Stimulated activated CD8-positive, alpha-beta memory T cell treated with anti-CD3 and anti-CD28 coated beads, Interleukin-4, amount 100 ng/mL, for 4 hours (primary cell): ENCODE measurements around the gene CEP112.
"Not testable (repeated sequence)": the region's sequence is repeated elsewhere in the genome, so short reads cannot be mapped to it uniquely, and the experiment has no call there.

ENCODE experiments used
- DNase-seq, 2 donors: peaks; one replicate each; pipeline ENCODE4 v3.0.0-alpha.2; 2020; ENCODE audit warnings: low read depth in 2 of 2, low spot score in 1 of 2

Gene CEP112

GRCh38 chr17:65697661-65698060, 494.3 kb downstream of the CEP112 start:
- DNase-seq = no peak

- no peak for DNase-seq
Measured at GRCh38 chr17:65696739-65697394, 495.1 kb downstream of the CEP112 start.

- DNase-seq = no peak
Measured at GRCh38 chr17:65694601-65695000, 497.3 kb downstream of the CEP112 start.

- no peak for DNase-seq
Measured at GRCh38 chr17:65690626-65691310, 501.2 kb downstream of the CEP112 start.

GRCh38 chr17:65688307-65688706, 503.6 kb downstream of the CEP112 start:
- no peak for DNase-seq

GRCh38 chr17:65685110-65685509, 506.8 kb downstream of the CEP112 start:
- DNase-seq = no peak

GRCh38 chr17:65684631-65685030, 507.3 kb downstream of the CEP112 start:
- DNase-seq = no peak

GRCh38 chr17:65683428-65683827, 508.5 kb downstream of the CEP112 start:
- DNase-seq = no peak

- not testable (repeated sequence) for DNase-seq
Measured at GRCh38 chr17:65681763-65682162, 510.2 kb downstream of the CEP112 start.

GRCh38 chr17:65679165-65679845, 512.6 kb downstream of the CEP112 start:
- no peak for DNase-seq

GRCh38 chr17:65678546-65678945, 513.4 kb downstream of the CEP112 start:
- no peak for DNase-seq

- no peak for DNase-seq
Measured at GRCh38 chr17:65677932-65678331, 514.0 kb downstream of the CEP112 start.

- no peak for DNase-seq
Measured at GRCh38 chr17:65674246-65675045, 517.5 kb downstream of the CEP112 start.

GRCh38 chr17:65670667-65671371, 521.1 kb downstream of the CEP112 start:
- DNase-seq = no peak

GRCh38 chr17:65668211-65668610, 523.7 kb downstream of the CEP112 start:
- DNase-seq = no peak

GRCh38 chr17:65667656-65668055, 524.3 kb downstream of the CEP112 start:
- no peak for DNase-seq

- no peak for DNase-seq
Measured at GRCh38 chr17:65666876-65667321, 525.0 kb downstream of the CEP112 start.

GRCh38 chr17:65665966-65666365, 526.0 kb downstream of the CEP112 start:
- DNase-seq = no peak

GRCh38 chr17:65664696-65665095, 527.2 kb downstream of the CEP112 start:
- no peak for DNase-seq

GRCh38 chr17:65664266-65664665, 527.7 kb downstream of the CEP112 start:
- no peak for DNase-seq

- DNase-seq = no peak
Measured at GRCh38 chr17:65662196-65662595, 529.7 kb downstream of the CEP112 start.
